ENCODE data around the gene DHRS11. TPM values are rescaled to one million over a fixed set of nuclear protein-coding genes. Genes with fewer than 3 reads are reported as not detected.

The DHRS11 gene
- total RNA-seq, 1 experiment from 2014 or later = 53.3 TPM

DNA sequence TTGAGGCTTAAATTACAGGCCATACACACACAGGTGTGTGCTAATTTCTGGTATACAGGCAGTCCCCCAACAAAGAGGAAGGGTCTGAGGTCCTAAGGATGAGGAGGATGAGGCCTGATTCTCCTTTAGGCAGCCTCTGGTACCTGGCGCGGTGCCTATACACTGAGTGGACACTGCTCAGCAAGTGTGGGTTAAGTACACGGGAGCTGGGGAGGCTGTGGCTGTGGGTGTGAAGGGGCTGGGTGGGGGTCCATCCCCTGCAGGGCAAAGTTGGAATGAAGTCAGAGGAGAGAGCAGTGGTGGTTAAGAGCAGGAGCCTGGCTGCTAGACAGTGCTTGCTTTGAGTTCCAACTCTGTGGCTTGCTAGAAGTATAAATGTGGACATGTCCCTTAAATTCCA lies 20.6 kb downstream of the DHRS11 start:
- Mint-ChIP-seq H3K27me3 (ENCODE audit: unreplicated experiment) (no peaks in the 10 kb centered on the region), H3K9me3 (ENCODE audit: low read depth, unreplicated experiment) (no peaks in the 10 kb centered on the region)

DNA sequence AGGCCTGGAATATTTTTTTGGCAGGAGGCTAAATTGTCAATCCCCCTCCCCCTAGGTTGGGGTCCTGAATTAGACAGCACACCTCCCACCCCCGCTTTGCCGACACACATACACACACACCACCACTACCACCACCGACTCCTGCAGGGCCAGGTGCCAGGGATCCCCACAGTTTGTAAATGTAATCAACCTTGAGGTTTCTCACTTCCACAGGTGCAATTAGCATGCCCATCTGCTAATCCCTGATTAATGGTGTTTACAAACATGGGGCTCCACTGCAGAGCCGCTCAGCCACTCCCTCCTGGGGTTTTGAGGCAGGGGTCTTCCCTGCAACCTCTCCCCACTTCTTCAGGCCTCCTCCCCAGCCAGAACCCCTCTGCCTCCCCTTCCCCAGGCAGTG lies 21.5 kb downstream of the DHRS11 start:
- Mint-ChIP-seq H3K4me3 (ENCODE audit: low read depth, unreplicated experiment) (no peak overlapping the region), H3K36me3 (ENCODE audit: insufficient read depth, unreplicated experiment) (no peaks in the 10 kb centered on the region), H3K27me3 (ENCODE audit: unreplicated experiment) (no peaks in the 10 kb centered on the region), H3K4me1 (ENCODE audit: low read depth, unreplicated experiment) (peaks cover 7% of the 10 kb centered on the region), H3K27ac (ENCODE audit: unreplicated experiment) (no peak overlapping the region), H3K9me3 (ENCODE audit: low read depth, unreplicated experiment) (no peaks in the 10 kb centered on the region)
- TF ChIP-seq, protein P1, sequence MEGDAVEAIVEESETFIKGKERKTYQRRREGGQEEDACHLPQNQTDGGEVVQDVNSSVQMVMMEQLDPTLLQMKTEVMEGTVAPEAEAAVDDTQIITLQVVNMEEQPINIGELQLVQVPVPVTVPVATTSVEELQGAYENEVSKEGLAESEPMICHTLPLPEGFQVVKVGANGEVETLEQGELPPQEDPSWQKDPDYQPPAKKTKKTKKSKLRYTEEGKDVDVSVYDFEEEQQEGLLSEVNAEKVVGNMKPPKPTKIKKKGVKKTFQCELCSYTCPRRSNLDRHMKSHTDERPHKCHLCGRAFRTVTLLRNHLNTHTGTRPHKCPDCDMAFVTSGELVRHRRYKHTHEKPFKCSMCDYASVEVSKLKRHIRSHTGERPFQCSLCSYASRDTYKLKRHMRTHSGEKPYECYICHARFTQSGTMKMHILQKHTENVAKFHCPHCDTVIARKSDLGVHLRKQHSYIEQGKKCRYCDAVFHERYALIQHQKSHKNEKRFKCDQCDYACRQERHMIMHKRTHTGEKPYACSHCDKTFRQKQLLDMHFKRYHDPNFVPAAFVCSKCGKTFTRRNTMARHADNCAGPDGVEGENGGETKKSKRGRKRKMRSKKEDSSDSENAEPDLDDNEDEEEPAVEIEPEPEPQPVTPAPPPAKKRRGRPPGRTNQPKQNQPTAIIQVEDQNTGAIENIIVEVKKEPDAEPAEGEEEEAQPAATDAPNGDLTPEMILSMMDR (IDR thresholded peaks at IDR 0.05; ENCODE audit: unreplicated experiment) = no peak
- no TSS peak for BruUV-seq (replicated peaks)
- DNase-seq = no peak
- intact Hi-C loops (cut with micrococcal nuclease; ENCODE audit: unreplicated experiment) = no loop called here
- CTCF ChIA-PET = interaction anchor here (1.3 to 7.9 kb wide), 3 partner anchors 10 to 20 kb away, joined by 3 to 67 read pairs (median 3); partner anchors contain the start of gene MRM1

More for the DNA sequence above, 20.6 kb downstream of the DHRS11 start:
- H3K27ac Mint-ChIP-seq (ENCODE audit: unreplicated experiment) = no peak overlapping the region
- CTCF ChIA-PET = interaction anchor here (7.9 kb wide), 1 partner anchor 9 kb away, joined by 67 read pairs; the partner anchor contains the start of gene MRM1
- H3K4me1 Mint-ChIP-seq (ENCODE audit: low read depth, unreplicated experiment) = peaks cover under 1% of the 10 kb centered on the region
- TF ChIP-seq, protein P1 (IDR thresholded peaks at IDR 0.05; ENCODE audit: unreplicated experiment) = no peak
- no TSS peak for BruUV-seq (replicated peaks)
- DNase-seq = no peak
- H3K36me3 Mint-ChIP-seq (ENCODE audit: insufficient read depth, unreplicated experiment) = peaks cover 5% of the 10 kb centered on the region
- intact Hi-C loops (cut with micrococcal nuclease; ENCODE audit: unreplicated experiment) = no loop called here
- no peak overlapping the region for H3K4me3 Mint-ChIP-seq (ENCODE audit: low read depth, unreplicated experiment)

DNA sequence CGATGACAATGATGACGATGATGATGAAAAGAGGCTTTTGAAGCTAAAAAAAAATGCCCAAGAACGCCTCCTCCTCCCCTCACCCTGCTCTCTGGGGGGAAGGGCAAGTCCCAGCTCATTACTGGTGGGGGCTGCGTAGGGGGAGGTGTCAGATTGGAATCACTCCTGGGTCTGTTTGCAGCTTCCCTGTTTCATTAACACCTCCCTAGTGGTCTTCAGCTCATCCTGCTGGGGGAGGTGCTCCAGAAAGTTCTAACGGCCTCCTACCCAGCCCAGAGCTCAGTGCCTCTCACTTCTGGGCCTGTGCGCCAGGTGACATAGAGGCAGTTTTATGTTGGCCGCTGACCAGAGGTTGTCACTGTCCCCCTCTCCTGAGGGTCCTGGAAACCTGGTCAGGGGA lies 22.4 kb downstream of the DHRS11 start:
- CTCF ChIA-PET = interaction anchor here (0.7 to 7.9 kb wide), 5 partner anchors 11 to 21 kb away, joined by 3 to 67 read pairs (median 3); partner anchors contain the start of gene MRM1
- intact Hi-C loops (cut with micrococcal nuclease; ENCODE audit: unreplicated experiment) = no loop called here
- Mint-ChIP-seq H3K9me3 (ENCODE audit: low read depth, unreplicated experiment) (no peaks in the 10 kb centered on the region), H3K27ac (ENCODE audit: unreplicated experiment) (no peak overlapping the region), H3K4me1 (ENCODE audit: low read depth, unreplicated experiment) (peaks cover 7% of the 10 kb centered on the region), H3K36me3 (ENCODE audit: insufficient read depth, unreplicated experiment) (no peaks in the 10 kb centered on the region), H3K4me3 (ENCODE audit: low read depth, unreplicated experiment) (no peak overlapping the region), H3K27me3 (ENCODE audit: unreplicated experiment) (no peaks in the 10 kb centered on the region)
- TF ChIP-seq, protein P1 (IDR thresholded peaks at IDR 0.05; ENCODE audit: unreplicated experiment) = no peak
- no peak for DNase-seq
- BruUV-seq (replicated peaks) = no TSS peak

DNA sequence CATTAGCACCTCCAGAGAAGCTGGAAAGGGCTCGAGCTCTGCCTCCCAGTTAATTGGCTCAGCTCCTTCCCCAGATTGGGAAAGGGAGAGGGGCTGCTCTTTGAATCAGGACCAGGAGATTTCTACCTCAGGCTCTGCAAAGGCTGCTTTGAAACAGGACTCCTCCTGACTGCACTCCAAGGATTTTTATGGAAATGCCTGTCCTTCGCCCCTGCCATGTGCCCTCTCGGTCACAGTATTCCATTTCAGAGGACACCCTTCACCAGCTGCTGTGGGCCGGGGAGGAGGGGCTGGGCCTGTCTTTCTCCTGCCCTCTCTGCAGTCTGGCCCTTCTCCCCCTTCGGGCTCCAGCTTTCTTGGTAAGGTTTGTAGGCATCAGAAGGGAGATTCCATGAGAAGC lies 23.3 kb downstream of the DHRS11 start:
- Mint-ChIP-seq H3K36me3 (ENCODE audit: insufficient read depth, unreplicated experiment) (no peaks in the 10 kb centered on the region), H3K27ac (ENCODE audit: unreplicated experiment) (no peak overlapping the region), H3K9me3 (ENCODE audit: low read depth, unreplicated experiment) (no peaks in the 10 kb centered on the region), H3K4me1 (ENCODE audit: low read depth, unreplicated experiment) (peaks cover 7% of the 10 kb centered on the region), H3K4me3 (ENCODE audit: low read depth, unreplicated experiment) (no peak overlapping the region), H3K27me3 (ENCODE audit: unreplicated experiment) (no peaks in the 10 kb centered on the region)
- no peak for DNase-seq
- TF ChIP-seq, protein P1 (IDR thresholded peaks at IDR 0.05; ENCODE audit: unreplicated experiment) = no peak
- intact Hi-C loops (cut with micrococcal nuclease; ENCODE audit: unreplicated experiment) = no loop called here
- CTCF ChIA-PET = interaction anchor here (0.7 to 7.9 kb wide), 5 partner anchors 12 to 236 kb away, joined by 3 to 67 read pairs (median 3); partner anchors contain the start of gene MRM1
- no TSS peak for BruUV-seq (replicated peaks)
